ENCODE measurements around the gene ARL6IP4.

- TF ChIP-seq POLR2AphosphoS5 (IDR thresholded peaks at IDR 0.05; ENCODE audit: low read depth, low read length) (no peak), TAF1 (IDR thresholded peaks at IDR 0.05; ENCODE audit: borderline replicate concordance, insufficient read depth, low read length) (no peak), REST (IDR thresholded peaks at IDR 0.05; ENCODE audit: insufficient read depth in 1 of 2, low read depth in 2 of 2, low read length in 2 of 2) (no peak), SIN3A (IDR thresholded peaks at IDR 0.05; ENCODE audit: borderline replicate concordance, insufficient read depth, low read length) (no peak), FOXP2 (optimal IDR thresholded peaks at IDR 0.05; ENCODE audit: borderline replicate concordance, extremely low read depth, extremely low read length, insufficient read depth) (no peak)
Measured at GRCh38 chr12:123028475-123028874, 48.0 kb downstream of the ARL6IP4 start.

All from PFSK-1 (cell line).